Bronchial epithelial cell (primary cell): ENCODE data around the gene CFAP54. TPM values are rescaled to one million over a fixed set of nuclear protein-coding genes. Genes with fewer than 3 reads are reported as not detected.
A peak's percentile ranks its signal among the peaks of the same experiment; 100 is the strongest.
"Not testable (repeated sequence)": the region's sequence is repeated elsewhere in the genome, so short reads cannot be mapped to it uniquely, and the experiment has no call there.

ENCODE experiments used
- DNase-seq: peaks from one replicate; pipeline ENCODE4 v3.0.0-alpha.2; 2010; ENCODE audit warnings: low read depth
- FAIRE-seq: peaks from 2 replicates; lab custom pipeline; 2011; peaks lifted over from hg19 to GRCh38; lab: Jason Lieb, UNC
- H3K27me3 ChIP-seq: 2 replicates; pipeline ENCODE4 v1.5.1; 2011; ENCODE audit warnings: low read length; ENCODE audit not compliant: control insufficient read depth, insufficient read depth
- H3K36me3 ChIP-seq: 2 replicates; pipeline ENCODE4 v1.5.1; 2011; ENCODE audit warnings: low read length; ENCODE audit not compliant: control insufficient read depth, insufficient read depth
- H3K4me3 ChIP-seq: 2 replicates; pipeline ENCODE4 v1.5.1; 2011; ENCODE audit warnings: mild to moderate bottlenecking, low read depth, low read length, control low read depth
- CTCF ChIP-seq: IDR thresholded peaks from 2 replicates; pipeline ENCODE4 v1.5.1; 2011; ENCODE audit warnings: mild to moderate bottlenecking, moderate library complexity, low read length, control low read depth, inconsistent platforms; ENCODE audit not compliant: insufficient read depth, severe bottlenecking
- total RNA-seq: library from RNA; depleted of rRNA; stranded (reverse); fragments of >200 nt; gene quantifications from 2 replicates; pipeline ENCODE4 v1.2.1, GENCODE V29; 2014

Gene CFAP54
- total RNA-seq, 1 donor from 2014 or later = 0.26 TPM

GRCh38 chr12:96701856-96702255, 212.5 kb downstream of the CFAP54 start:
- no peak for FAIRE-seq
- no peaks in the 10 kb centered on the region for H3K36me3 ChIP-seq
- H3K27me3 ChIP-seq = no peaks in the 10 kb centered on the region
- H3K4me3 ChIP-seq = no peak overlapping the region
- no peak for TF ChIP-seq CTCF
- no peak for DNase-seq

GRCh38 chr12:96710127-96710745, 220.9 kb downstream of the CFAP54 start:
- Histone ChIP-seq H3K36me3 (no peaks in the 10 kb centered on the region), H3K4me3 (no peak overlapping the region), H3K27me3 (no peaks in the 10 kb centered on the region)
- FAIRE-seq (no peak), DNase-seq (peak; percentile 23)
- TF ChIP-seq CTCF = peak; percentile 23

- peak; percentile 7 for FAIRE-seq
- no peak for DNase-seq
- no peak for TF ChIP-seq CTCF
- Histone ChIP-seq H3K27me3 (no peaks in the 10 kb centered on the region), H3K4me3 (no peak overlapping the region), H3K36me3 (no peaks in the 10 kb centered on the region)
Measured at GRCh38 chr12:96711364-96711763, 222.0 kb downstream of the CFAP54 start.

GRCh38 chr12:96714199-96714598, 224.8 kb downstream of the CFAP54 start:
- Histone ChIP-seq H3K27me3 (no peaks in the 10 kb centered on the region), H3K4me3 (no peak overlapping the region), H3K36me3 (no peaks in the 10 kb centered on the region)
- FAIRE-seq = no peak
- DNase-seq = no peak
- TF ChIP-seq CTCF = no peak

GRCh38 chr12:96719660-96720362, 230.4 kb downstream of the CFAP54 start:
- TF ChIP-seq CTCF = no peak
- H3K36me3 ChIP-seq = no peaks in the 10 kb centered on the region
- DNase-seq (peak; percentile 20), FAIRE-seq (no peak)
- H3K4me3 ChIP-seq = peak overlapping the region; percentile 29
- H3K27me3 ChIP-seq = no peaks in the 10 kb centered on the region

- DNase-seq = no peak
- H3K4me3 ChIP-seq = peak overlapping the region; percentile 29
Measured at GRCh38 chr12:96720363-96720705, 231.0 kb downstream of the CFAP54 start.

GRCh38 chr12:96729466-96729865, 240.1 kb downstream of the CFAP54 start:
- FAIRE-seq, DNase-seq, H3K36me3 ChIP-seq, H3K27me3 ChIP-seq, H3K4me3 ChIP-seq: not testable (repeated sequence)

More at GRCh38 chr12:96720363-96720705, 231.0 kb downstream of the CFAP54 start:
- FAIRE-seq = no peak
- Histone ChIP-seq H3K36me3 (no peaks in the 10 kb centered on the region), H3K27me3 (no peaks in the 10 kb centered on the region)
- peak; percentile 31 for TF ChIP-seq CTCF
